ENCODE measurements around the gene LY86.

GRCh38 chr6:6633898-6634734 is 45.6 kb downstream of the LY86 start:
- TF ChIP-seq POLR2AphosphoS5 (IDR thresholded peaks at IDR 0.05; ENCODE audit: low read depth, low read length) = no peak
- no peak for TF ChIP-seq REST (IDR thresholded peaks at IDR 0.05; ENCODE audit: insufficient read depth in 1 of 2, low read depth in 2 of 2, low read length in 2 of 2)
- no peak for TF ChIP-seq TAF1 (IDR thresholded peaks at IDR 0.05; ENCODE audit: borderline replicate concordance, insufficient read depth, low read length)
- TF ChIP-seq SIN3A (IDR thresholded peaks at IDR 0.05; ENCODE audit: borderline replicate concordance, insufficient read depth, low read length) = no peak
- no peak for TF ChIP-seq FOXP2 (optimal IDR thresholded peaks at IDR 0.05; ENCODE audit: borderline replicate concordance, extremely low read depth, extremely low read length, insufficient read depth)

Data from PFSK-1 (cell line).